OCI-LY7 (cell line): ENCODE data around the gene POC1A. TPM values are rescaled to one million over a fixed set of nuclear protein-coding genes. Genes with fewer than 3 reads are reported as not detected.

Experiments used
- BruUV-seq: library from RNA; stranded (reverse); fragments of 400-500 nt; replicated peaks from 2 replicates; lab custom pipeline; 2021; lab: Mats Ljungman, UMichigan
- CTCF ChIA-PET: fragments of 300-600 bp; sonication (Branson Sonifier 250); formaldehyde crosslinking; loops from one replicate; lab custom pipeline; 2022; ENCODE audit warnings: antibody characterized with exemption; ENCODE audit not compliant: unreplicated experiment; lab: Charles Lee
- POLR2A ChIA-PET: fragments of 300-600 bp; sonication (Branson Sonifier 250); formaldehyde crosslinking; loops from one replicate; lab custom pipeline; 2022; ENCODE audit warnings: antibody characterized with exemption; lab: Charles Lee
- DNase-seq: peaks from one replicate; pipeline ENCODE4 v3.0.0-alpha.2; 2015; ENCODE audit warnings: low spot score
- H2AFZ ChIP-seq: fragments of 200-600 bp; sonication (generic), shearing (Covaris generic); 2 replicates; pipeline ENCODE4 v1.6.1; 2014; ENCODE audit warnings: mild to moderate bottlenecking, antibody characterized with exemption, low read length, moderate library complexity
- H3K27ac ChIP-seq: fragments of 200-600 bp; sonication (generic); 2 replicates; pipeline ENCODE4 v1.5.1; 2014; ENCODE audit warnings: mixed run types, low read depth, mild to moderate bottlenecking, moderate library complexity, low read length, inconsistent platforms; ENCODE audit not compliant: poor library complexity, severe bottlenecking
- H3K36me3 ChIP-seq: fragments of 200-600 bp; sonication (generic); 2 replicates; pipeline ENCODE4 v1.6.1; 2014; ENCODE audit warnings: mild to moderate bottlenecking, antibody characterized with exemption, low read length, moderate library complexity, mixed read lengths; ENCODE audit not compliant: insufficient read depth
- H3K4me1 ChIP-seq: fragments of 200-600 bp; sonication (generic); 2 replicates; pipeline ENCODE4 v1.5.1; 2014; ENCODE audit warnings: mild to moderate bottlenecking, low read length; ENCODE audit not compliant: insufficient read depth, poor library complexity, severe bottlenecking
- H3K4me2 ChIP-seq: fragments of 200-600 bp; sonication (generic); 2 replicates; pipeline ENCODE4 v1.6.1; 2014; ENCODE audit warnings: mild to moderate bottlenecking, low read length
- H3K4me3 ChIP-seq: fragments of 200-600 bp; sonication (generic); 2 replicates; pipeline ENCODE4 v1.5.1; 2014; ENCODE audit warnings: mild to moderate bottlenecking, low read depth, low read length; ENCODE audit not compliant: poor library complexity, severe bottlenecking
- H3K79me2 ChIP-seq: fragments of 200-600 bp; sonication (generic); 2 replicates; pipeline ENCODE4 v1.6.1; 2016; ENCODE audit warnings: low read depth, mild to moderate bottlenecking, low read length, moderate library complexity, mixed read lengths; ENCODE audit not compliant: insufficient read depth
- H3K9me2 ChIP-seq: fragments of 200-600 bp; sonication (generic); 2 replicates; pipeline ENCODE4 v1.6.1; 2016; ENCODE audit warnings: mild to moderate bottlenecking, low read length, mixed read lengths; ENCODE audit not compliant: insufficient read depth
- H3K9me3 ChIP-seq: fragments of 200-600 bp; sonication (generic); 2 replicates; pipeline ENCODE4 v1.6.1; 2014; ENCODE audit warnings: mild to moderate bottlenecking, mixed run types, low read length, mixed read lengths
- H4K20me1 ChIP-seq: fragments of 200-600 bp; sonication (generic); 2 replicates; pipeline ENCODE4 v1.6.1; 2014; ENCODE audit warnings: mild to moderate bottlenecking, antibody characterized with exemption, low read length, moderate library complexity, mixed read lengths; ENCODE audit not compliant: insufficient read depth
- CTCF ChIP-seq: fragments of 200-600 bp; sonication (generic); conservative IDR thresholded peaks from 2 replicates; pipeline ENCODE4 v1.5.1; 2014; ENCODE audit warnings: mild to moderate bottlenecking, antibody characterized with exemption, low read length, moderate library complexity, mixed read lengths
- EZH2phosphoT487 ChIP-seq: fragments of 200-600 bp; sonication (generic); IDR thresholded peaks from 2 replicates; pipeline ENCODE4 v1.6.1; 2018; ENCODE audit warnings: low read depth, borderline replicate concordance, mild to moderate bottlenecking, mixed run types, antibody characterized with exemption, low read length, moderate library complexity, mixed read lengths
- intact Hi-C: fragments of 100-400 bp; cut with micrococcal nuclease; formaldehyde crosslinking; loops from one replicate; pipeline ENCODE4 v1.10.0; 2022; ENCODE audit not compliant: unreplicated experiment
- total RNA-seq, 2 experiments: library from RNA; depleted of rRNA in 1 of 2; stranded (reverse); fragments of >200 nt in 1 of 2; shearing (Covaris generic) in 1 of 2; gene quantifications; 2 replicates each; pipeline ENCODE4 v1.2.3, GENCODE V29; 2014 to 2022

The POC1A gene
- total RNA-seq, 2 experiments from 2014 or later, result 40.0 to 41.0 TPM

- H3K9me3 ChIP-seq, result no peaks in the 10 kb centered on the region
- H3K9me2 ChIP-seq, result no peaks in the 10 kb centered on the region
- peaks cover 79% of the 10 kb centered on the region for H3K36me3 ChIP-seq
- no peak overlapping the region for H3K4me2 ChIP-seq
- TF ChIP-seq CTCF (no peak), EZH2phosphoT487 (no peak)
- no peak overlapping the region for H2AFZ ChIP-seq
- no peak for DNase-seq
- H3K4me1 ChIP-seq, result no peaks in the 10 kb centered on the region
- no TSS peak for BruUV-seq
- H3K79me2 ChIP-seq, result no peaks in the 10 kb centered on the region
- no peak overlapping the region for H3K27ac ChIP-seq
- no peak overlapping the region for H3K4me3 ChIP-seq
- ChIA-PET CTCF (no interaction called here), POLR2A (no interaction called here)
- intact Hi-C loops, result no loop called here
- no peaks in the 10 kb centered on the region for H4K20me1 ChIP-seq
Observed at GRCh38 chr3:52141751-52142150, 12.5 kb downstream of the POC1A start.

DNA sequence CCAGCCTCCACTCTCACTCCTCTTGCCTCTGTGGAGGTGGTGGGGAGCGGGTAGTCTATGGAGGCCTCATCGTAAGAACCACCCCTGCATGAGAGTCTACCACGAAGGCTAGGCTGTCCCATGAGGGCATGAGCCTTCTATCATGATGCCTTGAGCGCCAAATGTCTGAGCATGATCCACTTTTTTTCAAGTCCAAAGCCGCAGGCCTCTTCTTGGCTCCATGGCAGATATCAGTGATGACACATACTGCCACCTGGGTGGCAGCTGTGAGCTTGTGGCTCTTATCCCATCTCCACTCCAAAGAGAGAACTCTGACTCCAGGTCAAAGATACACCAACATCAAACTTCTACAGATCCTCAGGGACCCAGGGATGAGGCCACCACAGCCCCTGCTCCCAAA is 13.5 kb downstream of the POC1A start:
- Histone ChIP-seq H2AFZ (no peak overlapping the region), H3K79me2 (no peaks in the 10 kb centered on the region), H3K4me3 (no peak overlapping the region), H3K4me1 (no peaks in the 10 kb centered on the region), H3K4me2 (no peak overlapping the region), H3K27ac (no peak overlapping the region), H4K20me1 (no peaks in the 10 kb centered on the region), H3K9me2 (no peaks in the 10 kb centered on the region), H3K9me3 (no peaks in the 10 kb centered on the region), H3K36me3 (peaks cover 78% of the 10 kb centered on the region)
- no peak for DNase-seq
- CTCF ChIA-PET, result no interaction called here
- POLR2A ChIA-PET, result no interaction called here
- intact Hi-C loops, result no loop called here
- BruUV-seq, result no TSS peak
- TF ChIP-seq EZH2phosphoT487, result no peak
- no peak for TF ChIP-seq CTCF

GRCh38 chr3:52140000-52140399 is 14.2 kb downstream of the POC1A start:
- H3K4me2 ChIP-seq, result no peak overlapping the region
- no peak for DNase-seq
- no peaks in the 10 kb centered on the region for H3K9me2 ChIP-seq
- POLR2A ChIA-PET, result no interaction called here
- H4K20me1 ChIP-seq, result no peaks in the 10 kb centered on the region
- no peak overlapping the region for H2AFZ ChIP-seq
- no peak for TF ChIP-seq EZH2phosphoT487
- no peak for TF ChIP-seq CTCF
- CTCF ChIA-PET, result interaction anchor here (0.6 kb wide), 1 partner anchor 14 kb away, joined by 3 read pairs; the partner anchor contains the start of gene POC1A
- no peaks in the 10 kb centered on the region for H3K4me1 ChIP-seq
- peaks cover 78% of the 10 kb centered on the region for H3K36me3 ChIP-seq
- intact Hi-C loops, result no loop called here
- no peaks in the 10 kb centered on the region for H3K79me2 ChIP-seq
- H3K9me3 ChIP-seq, result no peaks in the 10 kb centered on the region
- no TSS peak for BruUV-seq
- no peak overlapping the region for H3K4me3 ChIP-seq
- no peak overlapping the region for H3K27ac ChIP-seq
